ENCODE measurements around the gene BLOC1S4. TPM values are rescaled to one million over a fixed set of nuclear protein-coding genes. Genes with fewer than 3 reads are reported as not detected.

Gene BLOC1S4
- total and polyA plus RNA-seq, 7 donors: 9.1 to 19.7 (median 13.2) TPM

DNA sequence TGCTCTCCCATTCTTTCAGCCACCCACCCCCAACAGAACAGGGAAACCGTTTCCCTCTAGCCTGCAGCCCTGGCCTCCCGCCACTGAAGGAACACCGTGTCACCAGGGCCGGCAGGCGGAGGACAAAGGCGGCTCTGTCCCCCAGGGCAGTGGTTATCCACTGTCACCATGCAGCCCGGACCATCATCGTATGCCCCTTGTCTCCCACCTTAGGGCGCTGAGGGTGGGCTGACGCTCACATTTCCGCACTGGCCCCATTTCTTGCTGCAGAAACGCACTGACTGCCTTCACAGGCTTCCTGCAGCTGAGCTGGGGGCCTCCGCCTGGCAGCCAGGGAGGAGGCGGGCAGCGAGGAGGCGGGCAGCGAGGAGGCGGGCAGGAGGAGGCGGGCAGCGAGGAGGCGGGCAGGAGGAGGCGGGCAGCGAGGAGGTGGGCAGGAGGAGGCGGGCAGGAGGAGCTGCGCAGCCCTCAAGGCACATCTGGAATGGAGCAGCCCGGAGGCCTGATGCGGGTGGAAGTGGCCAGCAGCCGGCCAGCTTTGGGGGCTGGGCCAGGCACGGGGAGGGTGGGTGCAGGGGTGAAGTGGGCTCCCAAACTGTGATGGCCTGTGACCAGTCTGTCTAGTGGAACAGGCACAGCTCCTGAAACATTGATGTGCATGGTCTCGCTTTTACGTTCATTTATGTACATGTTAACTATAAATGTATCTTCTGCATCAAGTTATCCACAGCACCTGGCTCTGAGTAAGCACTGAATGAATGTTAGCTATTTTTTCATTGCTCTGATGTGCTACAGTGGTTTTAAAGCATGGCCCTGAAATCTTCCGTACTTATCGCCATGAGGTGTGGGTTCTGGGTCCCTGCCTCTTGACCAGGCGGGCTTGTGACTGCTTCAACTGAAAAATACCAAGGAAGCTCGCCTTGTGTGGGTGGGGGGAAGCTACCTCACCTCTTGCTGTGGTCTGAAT is 46.0 kb downstream of the BLOC1S4 start:
- DNase-seq: no peak
- Histone ChIP-seq H3K27ac (no peak overlapping the region), H3K27me3 (peaks cover 0 to 4% (median 0%) of the 10 kb centered on the region in 3 donors), H3K36me3 (no peaks in the 10 kb centered on the region), H3K4me1 (no peaks in the 10 kb centered on the region), H3K4me3 (no peak overlapping the region), H3K9me3 (no peaks in the 10 kb centered on the region)
- intact Hi-C loops (cut with DNase I): no loop called here
- TF ChIP-seq POLR2AphosphoS5 (IDR thresholded peaks at IDR 0.05): no peak
- TF ChIP-seq POLR2A (IDR thresholded peaks at IDR 0.05): no peak
- no peak for TF ChIP-seq EP300 (IDR thresholded peaks at IDR 0.05)
- TF ChIP-seq CTCF (IDR thresholded peaks at IDR 0.05): no peak
- WGBS, 2 donors: 84 to 90% methylated on average over 35 of the region's 35 CpGs

DNA sequence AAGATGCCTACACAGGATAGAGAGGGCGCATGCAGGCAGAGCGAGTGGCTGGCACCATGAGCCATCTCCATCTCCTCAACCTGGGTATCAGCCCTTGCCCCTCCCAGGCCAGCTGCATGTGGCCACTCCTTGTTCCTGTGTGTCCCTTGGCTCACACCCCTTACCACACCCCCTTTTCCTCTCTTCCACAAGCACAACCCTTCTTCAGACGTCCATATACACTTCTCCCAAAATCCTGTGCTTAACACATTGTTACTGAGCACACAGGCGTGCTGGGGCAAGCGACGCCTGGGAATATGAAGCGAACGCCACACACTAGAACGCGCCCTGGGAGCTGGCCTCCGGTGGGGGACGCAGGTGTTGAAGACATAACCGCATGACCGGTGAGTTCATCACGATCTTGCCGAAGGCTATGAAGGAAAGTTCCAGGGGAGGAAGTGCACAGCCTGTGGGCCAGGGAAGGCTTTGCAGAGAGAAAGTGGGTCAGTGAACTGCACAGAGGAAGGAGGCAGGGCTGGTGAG is 47.4 kb downstream of the BLOC1S4 start:
- DNase-seq: no peak
- intact Hi-C loops (cut with DNase I): no loop called here
- 32 to 81% methylated on average over 16 of the region's 16 CpGs for WGBS, 2 donors
- no peak for TF ChIP-seq CTCF (IDR thresholded peaks at IDR 0.05)
- no peak for TF ChIP-seq POLR2AphosphoS5 (IDR thresholded peaks at IDR 0.05)
- TF ChIP-seq POLR2A (IDR thresholded peaks at IDR 0.05): no peak
- no peak for TF ChIP-seq EP300 (IDR thresholded peaks at IDR 0.05)
- Histone ChIP-seq H3K27me3 (peaks cover 0 to 4% (median 0%) of the 10 kb centered on the region in 3 donors), H3K9me3 (no peaks in the 10 kb centered on the region), H3K4me3 (no peak overlapping the region), H3K27ac (no peak overlapping the region), H3K4me1 (peaks cover 0 to 3% (median 0%) of the 10 kb centered on the region in 4 donors), H3K36me3 (no peaks in the 10 kb centered on the region)

- no peak for DNase-seq
- intact Hi-C loops (cut with DNase I): no loop called here
- H3K27ac ChIP-seq: no peak overlapping the region
- H3K4me1 ChIP-seq: peaks cover 0 to 7% (median 0%) of the 10 kb centered on the region in 4 donors
- TF ChIP-seq POLR2A (IDR thresholded peaks at IDR 0.05): no peak
- TF ChIP-seq CTCF (IDR thresholded peaks at IDR 0.05): no peak
- TF ChIP-seq POLR2AphosphoS5 (IDR thresholded peaks at IDR 0.05): no peak
- no peak for TF ChIP-seq EP300 (IDR thresholded peaks at IDR 0.05)
- 89 to 91% methylated on average over 11 of the region's 11 CpGs for WGBS, 2 donors
- no peak overlapping the region for H3K4me3 ChIP-seq
- H3K27me3 ChIP-seq: peaks cover 0 to 4% (median 0%) of the 10 kb centered on the region in 3 donors
- no peaks in the 10 kb centered on the region for H3K36me3 ChIP-seq
- H3K9me3 ChIP-seq: no peaks in the 10 kb centered on the region
Observed at GRCh38 chr4:6764976-6765620, 49.1 kb downstream of the BLOC1S4 start.

DNA sequence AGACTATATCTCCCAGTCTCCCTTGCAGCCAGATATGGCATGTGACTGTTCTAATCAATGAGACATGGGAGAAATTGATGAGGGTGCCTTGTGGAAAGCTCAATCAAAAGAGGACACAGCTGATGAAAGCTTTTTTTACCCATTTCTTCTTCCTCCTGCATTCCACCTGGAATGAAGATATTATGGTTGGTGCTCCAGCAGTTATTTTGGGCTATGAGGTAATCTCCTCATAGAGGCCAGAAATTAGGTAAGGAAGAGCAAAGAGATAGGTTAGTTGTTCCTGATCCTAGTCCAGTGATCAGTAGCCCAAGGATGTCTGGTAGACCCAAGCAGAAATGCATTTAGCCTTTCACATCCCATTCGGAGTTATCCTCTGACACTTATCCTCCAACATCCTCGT is 49.7 kb downstream of the BLOC1S4 start:
- no peak for DNase-seq
- 91 to 94% methylated on average over 2 of the region's 2 CpGs for WGBS, 2 donors
- H3K27ac ChIP-seq: no peak overlapping the region

More for the DNA sequence above, 49.7 kb downstream of the BLOC1S4 start:
- no peak for TF ChIP-seq POLR2A (IDR thresholded peaks at IDR 0.05)
- TF ChIP-seq CTCF (IDR thresholded peaks at IDR 0.05): no peak
- TF ChIP-seq POLR2AphosphoS5 (IDR thresholded peaks at IDR 0.05): no peak
- no peak for TF ChIP-seq EP300 (IDR thresholded peaks at IDR 0.05)
- H3K27me3 ChIP-seq: peaks cover 0 to 4% (median 0%) of the 10 kb centered on the region in 3 donors
- no peaks in the 10 kb centered on the region for H3K9me3 ChIP-seq
- H3K4me3 ChIP-seq: no peak overlapping the region
- no peaks in the 10 kb centered on the region for H3K36me3 ChIP-seq
- H3K4me1 ChIP-seq: peaks cover 0 to 7% (median 0%) of the 10 kb centered on the region in 4 donors
- intact Hi-C loops (cut with DNase I): no loop called here

Other genes with a start within 250 kb of the BLOC1S4 start
- 1 to 10 TPM in 3 of 4 donors, under 1 TPM in 1; 0.49 to 2.8 (median 1.3) TPM for gene PPP2R2C, start 243.6 kb upstream of the BLOC1S4 start, total RNA-seq
- 1 to 10 TPM in 1 of 3 donors, not detected in 2; 1.1 TPM for gene PPP2R2C, start 243.6 kb upstream of the BLOC1S4 start, polyA plus RNA-seq
- gene MAN2B2, start 141.0 kb upstream of the BLOC1S4 start, total RNA-seq: 10 to 100 TPM; 12.7 to 24.3 (median 20.2) TPM
- 10 to 100 TPM in 1 of 3 donors, 1 to 10 TPM in 2; 3.0 to 18.7 (median 3.0) TPM for gene MAN2B2, start 141.0 kb upstream of the BLOC1S4 start, polyA plus RNA-seq
- gene MRFAP1, start 75.5 kb upstream of the BLOC1S4 start, total RNA-seq: 100 to 1,000 TPM; 196 to 226 (median 211) TPM
- 100 to 1,000 TPM; 252 to 261 (median 259) TPM for gene MRFAP1, start 75.5 kb upstream of the BLOC1S4 start, polyA plus RNA-seq
- under 1 TPM in 1 of 4 donors, not detected in 3; 0.41 TPM for gene S100P, start 22.3 kb upstream of the BLOC1S4 start, total RNA-seq
- gene S100P, start 22.3 kb upstream of the BLOC1S4 start, polyA plus RNA-seq: 100 to 1,000 TPM; 110 to 488 (median 396) TPM
- 10 to 100 TPM; 53.5 to 82.8 (median 64.8) TPM for gene MRFAP1L1, start 6.3 kb upstream of the BLOC1S4 start, total RNA-seq
- 10 to 100 TPM; 40.7 to 49.0 (median 48.6) TPM for gene MRFAP1L1, start 6.3 kb upstream of the BLOC1S4 start, polyA plus RNA-seq
- 10 to 100 TPM; 23.8 to 67.9 (median 46.2) TPM for gene KIAA0232, start 66.6 kb downstream of the BLOC1S4 start, total RNA-seq
- 10 to 100 TPM in 1 of 3 donors, 1 to 10 TPM in 2; 7.8 to 15.5 (median 9.7) TPM for gene KIAA0232, start 66.6 kb downstream of the BLOC1S4 start, polyA plus RNA-seq
- 10 to 100 TPM; 26.3 to 46.4 (median 32.6) TPM for gene TBC1D14, start 193.7 kb downstream of the BLOC1S4 start, total RNA-seq
- gene TBC1D14, start 193.7 kb downstream of the BLOC1S4 start, polyA plus RNA-seq: 10 to 100 TPM; 19.2 to 38.5 (median 22.2) TPM